B cell (primary cell): ENCODE results near the gene KCNK4. TPM values are rescaled to one million over a fixed set of nuclear protein-coding genes. Genes with fewer than 3 reads are reported as not detected.

ENCODE experiments used
- ATAC-seq: fragments of 200-7000 bp; cut with Tn5 transposase; one replicate; pipeline ENCODE4 v1.10.0; 2021; ENCODE audit warnings: low read depth, mild to moderate bottlenecking, moderate number of reproducible peaks, moderate library complexity
- CTCF ChIA-PET: fragments of 350-600 bp; sonication (Branson Sonifier 250); formaldehyde crosslinking; loops from one replicate; lab custom pipeline; 2021; ENCODE audit warnings: antibody characterized with exemption, inconsistent platforms; lab: Charles Lee
- POLR2A ChIA-PET: fragments of 350-600 bp; sonication (Branson Sonifier 250); formaldehyde crosslinking; loops from one replicate; lab custom pipeline; 2021; ENCODE audit warnings: antibody characterized with exemption; lab: Charles Lee
- DNase-seq: peaks from one replicate; pipeline ENCODE4 v3.0.0; 2013
- H2AFZ ChIP-seq: 2 replicates; pipeline ENCODE4 v1.6.1; 2012; ENCODE audit warnings: mild to moderate bottlenecking, low read depth, low read length; ENCODE audit not compliant: insufficient read depth, poor library complexity, severe bottlenecking
- H3K27ac ChIP-seq, 2 donors: 1 replicate in 1 of 2; 2 replicates in 1 of 2; pipeline ENCODE4 v1.5.1; 2012 to 2013; ENCODE audit warnings: low read length in 2 of 2, mild to moderate bottlenecking in 2 of 2, moderate library complexity in 1 of 2
- H3K27me3 ChIP-seq, 4 experiments: fragments of 200-600 bp in 1 of 4; sonication (generic) in 1 of 4; replicated peaks in 1 of 4; 1 replicate in 2 of 4; 2 replicates in 2 of 4; pipeline versions ENCODE4 v1.6.1 to v1.7.0; 2013 to 2016; ENCODE audit warnings: low read length in 3 of 4, mild to moderate bottlenecking in 2 of 4, mixed read lengths in 1 of 4, moderate library complexity in 1 of 4; ENCODE audit not compliant: insufficient read depth in 4 of 4, control insufficient read depth in 3 of 4; ENCODE audit errors: control extremely low read depth in 1 of 4
- H3K36me3 ChIP-seq, 2 experiments: replicated peaks in 1 of 2; 1 replicate in 1 of 2; 2 replicates in 1 of 2; pipeline versions ENCODE4 v1.6.1 to v1.7.1; 2013; ENCODE audit warnings: low read length in 1 of 2; ENCODE audit not compliant: insufficient read depth in 2 of 2, control insufficient read depth in 1 of 2; ENCODE audit errors: control extremely low read depth in 1 of 2, extremely low read depth in 1 of 2
- H3K4me1 ChIP-seq, 2 donors: fragments of 200-600 bp in 1 of 2; sonication (generic) in 1 of 2; 1 replicate in 1 of 2; 2 replicates in 1 of 2; pipeline versions ENCODE4 v1.5.1 to v1.6.1; 2013 to 2017; ENCODE audit warnings: low read length in 2 of 2; ENCODE audit not compliant: control insufficient read depth in 2 of 2, insufficient read depth in 2 of 2
- H3K4me2 ChIP-seq: replicated peaks from 2 replicates; pipeline ENCODE3; 2012; ENCODE audit warnings: mild to moderate bottlenecking, low read depth, low read length; ENCODE audit not compliant: poor library complexity, severe bottlenecking
- H3K4me3 ChIP-seq, 5 experiments: fragments of 200-600 bp in 1 of 5; sonication (generic) in 1 of 5; 1 replicate in 3 of 5; 2 replicates in 2 of 5; pipeline versions ENCODE4 v1.5.1 to v1.7.0; 2011 to 2016; ENCODE audit warnings: low read length in 4 of 5, mild to moderate bottlenecking in 4 of 5, low read depth in 2 of 5, control low read depth in 1 of 5, moderate library complexity in 1 of 5; ENCODE audit not compliant: insufficient read depth in 1 of 5; ENCODE audit errors: control extremely low read depth in 1 of 5, extremely low read depth in 1 of 5
- H3K79me2 ChIP-seq: fragments of 200-600 bp; sonication (generic); one replicate; pipeline ENCODE4 v1.6.0; 2016; ENCODE audit warnings: low read length; ENCODE audit not compliant: control insufficient read depth, insufficient read depth
- H3K9ac ChIP-seq: fragments of 200-600 bp; sonication (generic); 2 replicates; pipeline ENCODE4 v1.6.1; 2017; ENCODE audit warnings: mild to moderate bottlenecking, low read length, moderate library complexity
- H3K9me3 ChIP-seq, 3 donors: one replicate each; pipeline versions ENCODE4 v1.6.1 to v1.7.1; 2013; ENCODE audit warnings: low read length in 2 of 3; ENCODE audit not compliant: control insufficient read depth in 2 of 3, insufficient read depth in 1 of 3; ENCODE audit errors: control extremely low read depth in 1 of 3
- H4K20me1 ChIP-seq: 2 replicates; pipeline ENCODE4 v1.6.0; 2012; ENCODE audit warnings: mild to moderate bottlenecking, low read length; ENCODE audit not compliant: insufficient read depth, control insufficient read depth, poor library complexity, severe bottlenecking
- H3K27ac Mint-ChIP-seq: one replicate; pipeline ENCODE4 v1.8.0; 2021; ENCODE audit warnings: mixed read lengths
- H3K27me3 Mint-ChIP-seq: one replicate; pipeline ENCODE4 v1.8.0; 2021; ENCODE audit warnings: mixed read lengths
- H3K4me1 Mint-ChIP-seq: one replicate; pipeline ENCODE4 v1.8.0; 2021; ENCODE audit warnings: mixed read lengths
- H3K4me3 Mint-ChIP-seq: one replicate; pipeline ENCODE4 v1.8.0; 2021; ENCODE audit warnings: mixed read lengths
- H3K9me3 Mint-ChIP-seq: one replicate; pipeline ENCODE4 v1.8.0; 2022; ENCODE audit warnings: mixed read lengths; ENCODE audit not compliant: insufficient read depth
- CTCF ChIP-seq: fragments of 200-600 bp; IDR thresholded peaks from one replicate; pipeline ENCODE4 v1.8.0; 2022; ENCODE audit warnings: antibody characterized with exemption, mild to moderate bottlenecking
- EZH2 ChIP-seq: IDR thresholded peaks from 2 replicates; pipeline ENCODE4 v1.6.1; 2012; ENCODE audit warnings: borderline replicate concordance, low read depth, mild to moderate bottlenecking, moderate library complexity, low read length; ENCODE audit not compliant: insufficient read depth, poor library complexity, severe bottlenecking
- WGBS: methylation state at CpG from one replicate; pipeline ENCODE4 v1.1.5; 2013; ENCODE audit warnings: missing lambda C conversion rate; ENCODE audit not compliant: insufficient coverage; 5-methylcytosine and 5-hydroxymethylcytosine counted together
- intact Hi-C: fragments of 100-400 bp; cut with micrococcal nuclease; formaldehyde crosslinking; loops from one replicate; pipeline ENCODE4 v1.10.0; 2022
- polyA plus RNA-seq: library from polyadenylated mRNA; depleted of rRNA; stranded (reverse); fragments of >200 nt; gene quantifications from 2 replicates; pipeline ENCODE4 v1.2.3, GENCODE V29; 2012
- total RNA-seq, 2 donors: library from RNA; stranded (reverse); fragments of 120-200 nt in 1 of 2; gene quantifications; 1 replicate in 1 of 2; 2 replicates in 1 of 2; pipeline versions ENCODE4 v1.2.3 to v1.2.4, GENCODE V29; 2013 to 2022

Gene KCNK4
- total and polyA plus RNA-seq, 2 donors (not counting 1 experiment from before 2014, with no cell fraction given) = 0.32 TPM; not detected in 1

GRCh38 chr11:64306563-64306875, 15.4 kb downstream of the KCNK4 start:
- intact Hi-C loops = loop anchor here (1.0 to 10.0 kb wide), 2 partner anchors 49 to 472 kb away; partner anchors contain the start of gene MARK2
- H3K4me1 Mint-ChIP-seq = peaks cover 19% of the 10 kb centered on the region
- Histone ChIP-seq H3K4me3 (peak overlapping the region; percentile 56 to 87 (median 79)), H3K9me3 (peaks cover 0 to 3% (median 0%) of the 10 kb centered on the region in 3 donors), H3K4me1 (peaks cover 11 to 27% of the 10 kb centered on the region in 2 donors), H3K79me2 (peaks cover 40% of the 10 kb centered on the region), H4K20me1 (peaks cover 22% of the 10 kb centered on the region), H3K36me3 (peaks cover 0 to 9% of the 10 kb centered on the region in 2 experiments), H3K9ac (peak overlapping the region; percentile 84), H3K27me3 (peaks cover 0 to 12% (median 3%) of the 10 kb centered on the region in 4 experiments), H3K27ac (peak overlapping the region in 1 of 2 donors; percentile 66), H2AFZ (peak overlapping the region; percentile 77), H3K4me2 (peak overlapping the region; percentile 76)
- WGBS = 24% methylated on average over 9 of the region's 9 CpGs
- ATAC-seq (no peak), DNase-seq (no peak)
- H3K9me3 Mint-ChIP-seq = no peaks in the 10 kb centered on the region
- no peaks in the 10 kb centered on the region for H3K27me3 Mint-ChIP-seq
- peak overlapping the region; percentile 98 for H3K4me3 Mint-ChIP-seq
- ChIA-PET CTCF (interaction anchor here (2.6 to 5.3 kb wide), 2 partner anchors 11 to 48 kb away, joined by 11 to 52 read pairs; partner anchors contain the start of genes PRDX5 and TRMT112), POLR2A (no interaction called here)
- H3K27ac Mint-ChIP-seq = peak overlapping the region; percentile 95
- TF ChIP-seq CTCF = no peak
- TF ChIP-seq EZH2 = no peak

- H3K9me3 Mint-ChIP-seq = no peaks in the 10 kb centered on the region
- H3K27ac Mint-ChIP-seq = peak overlapping the region; percentile 28
- CTCF ChIA-PET = interaction anchor here (0.8 to 5.3 kb wide), 3 partner anchors 10 to 48 kb away, joined by 3 to 52 read pairs (median 11); partner anchors contain the start of genes PRDX5 and TRMT112
- Histone ChIP-seq H3K79me2 (peaks cover 42% of the 10 kb centered on the region), H3K4me3 (peak overlapping the region in 4 of 5 experiments; percentile 70 to 87 (median 80)), H3K9me3 (no peaks in the 10 kb centered on the region), H3K27me3 (peaks cover 0 to 6% (median under 1%) of the 10 kb centered on the region in 4 experiments), H3K36me3 (peaks cover 0 to 9% of the 10 kb centered on the region in 2 experiments), H2AFZ (no peak overlapping the region), H3K4me2 (peak overlapping the region; percentile 76), H3K27ac (peak overlapping the region in 1 of 2 donors; percentile 66), H3K4me1 (peaks cover 11 to 26% of the 10 kb centered on the region in 2 donors), H3K9ac (peak overlapping the region; percentile 84), H4K20me1 (peaks cover 22% of the 10 kb centered on the region)
- H3K4me3 Mint-ChIP-seq = peak overlapping the region; percentile 98
- peaks cover 16% of the 10 kb centered on the region for H3K4me1 Mint-ChIP-seq
- no peak for TF ChIP-seq EZH2
- no peak for TF ChIP-seq CTCF
- WGBS = 90% methylated on average over 14 of the region's 15 CpGs
- intact Hi-C loops = loop anchor here (1.0 to 10.0 kb wide), 2 partner anchors 48 to 472 kb away; partner anchors contain the start of gene MARK2
- H3K27me3 Mint-ChIP-seq = no peaks in the 10 kb centered on the region
- no peak for ATAC-seq
- no peak for DNase-seq
- POLR2A ChIA-PET = interaction anchor here (0.7 kb wide), 1 partner anchor 30 kb away, joined by 3 read pairs; no protein-coding TSS in a partner anchor
Measured at GRCh38 chr11:64306876-64307622, 15.9 kb downstream of the KCNK4 start.
